ENCODE measurements around the gene PREX1.

Gene PREX1

GRCh38 chr20:48815537-48815936 lies 12.3 kb downstream of the PREX1 start:
- TF ChIP-seq ZFP3 (CRISPR knock-in tag; IDR thresholded peaks at IDR 0.05), result no peak
- no peak for TF ChIP-seq CSRNP3 (CRISPR knock-in tag; IDR thresholded peaks at IDR 0.05)
- no peak for TF ChIP-seq TOX (CRISPR knock-in tag; IDR thresholded peaks at IDR 0.05; ENCODE audit: borderline replicate concordance)
- no peak for TF ChIP-seq POU6F1 (CRISPR knock-in tag; IDR thresholded peaks at IDR 0.05; ENCODE audit: borderline replicate concordance, low read depth)
- TF ChIP-seq ARNTL (CRISPR knock-in tag; IDR thresholded peaks at IDR 0.05; ENCODE audit: borderline replicate concordance, low read depth), result no peak
- no peak for TF ChIP-seq ZNF565 (CRISPR knock-in tag; conservative IDR thresholded peaks at IDR 0.05; ENCODE audit: low read depth)
- no peak for TF ChIP-seq ESRRG (CRISPR knock-in tag; IDR thresholded peaks at IDR 0.05)
- TF ChIP-seq CSDC2 (CRISPR knock-in tag; IDR thresholded peaks at IDR 0.05), result no peak
- no peak for TF ChIP-seq PATZ1 (CRISPR knock-in tag; IDR thresholded peaks at IDR 0.05; ENCODE audit: borderline replicate concordance)
- no peak for TF ChIP-seq BACH2 (CRISPR knock-in tag; IDR thresholded peaks at IDR 0.05; ENCODE audit: borderline replicate concordance)
- TF ChIP-seq ZNF70 (CRISPR knock-in tag; IDR thresholded peaks at IDR 0.05), result no peak
- TF ChIP-seq GLIS3 (CRISPR knock-in tag; IDR thresholded peaks at IDR 0.05), result no peak
- TF ChIP-seq CREB5 (CRISPR knock-in tag; IDR thresholded peaks at IDR 0.05; ENCODE audit: low read depth), result no peak
- no peak for TF ChIP-seq ISL1 (CRISPR knock-in tag; IDR thresholded peaks at IDR 0.05)
- no peak for TF ChIP-seq PPARA (CRISPR knock-in tag; IDR thresholded peaks at IDR 0.05; ENCODE audit: borderline replicate concordance)
- no peak for TF ChIP-seq RARB (CRISPR knock-in tag; IDR thresholded peaks at IDR 0.05)
- no peak for TF ChIP-seq ZFP30 (CRISPR knock-in tag; IDR thresholded peaks at IDR 0.05)
- no peak for TF ChIP-seq TSHZ2 (CRISPR knock-in tag; IDR thresholded peaks at IDR 0.05)
- TF ChIP-seq ZC3H10 (CRISPR knock-in tag; IDR thresholded peaks at IDR 0.05), result no peak
- no peak for TF ChIP-seq SNAI2 (CRISPR knock-in tag; IDR thresholded peaks at IDR 0.05)
- no peak for ATAC-seq

- no peak for ATAC-seq
- TF ChIP-seq TOX (CRISPR knock-in tag; IDR thresholded peaks at IDR 0.05; ENCODE audit: borderline replicate concordance), result no peak
- no peak for TF ChIP-seq CREB5 (CRISPR knock-in tag; IDR thresholded peaks at IDR 0.05; ENCODE audit: low read depth)
Measured at GRCh38 chr20:48814633-48815032, 13.2 kb downstream of the PREX1 start.

- TF ChIP-seq PATZ1 (CRISPR knock-in tag; IDR thresholded peaks at IDR 0.05; ENCODE audit: borderline replicate concordance), result no peak
- TF ChIP-seq ARNTL (CRISPR knock-in tag; IDR thresholded peaks at IDR 0.05; ENCODE audit: borderline replicate concordance, low read depth), result no peak
Measured at GRCh38 chr20:48813930-48814546, 13.8 kb downstream of the PREX1 start.

More at GRCh38 chr20:48813930-48814546, 13.8 kb downstream of the PREX1 start:
- no peak for ATAC-seq
